ENCODE results near the gene SNF8.

The SNF8 gene

DNA sequence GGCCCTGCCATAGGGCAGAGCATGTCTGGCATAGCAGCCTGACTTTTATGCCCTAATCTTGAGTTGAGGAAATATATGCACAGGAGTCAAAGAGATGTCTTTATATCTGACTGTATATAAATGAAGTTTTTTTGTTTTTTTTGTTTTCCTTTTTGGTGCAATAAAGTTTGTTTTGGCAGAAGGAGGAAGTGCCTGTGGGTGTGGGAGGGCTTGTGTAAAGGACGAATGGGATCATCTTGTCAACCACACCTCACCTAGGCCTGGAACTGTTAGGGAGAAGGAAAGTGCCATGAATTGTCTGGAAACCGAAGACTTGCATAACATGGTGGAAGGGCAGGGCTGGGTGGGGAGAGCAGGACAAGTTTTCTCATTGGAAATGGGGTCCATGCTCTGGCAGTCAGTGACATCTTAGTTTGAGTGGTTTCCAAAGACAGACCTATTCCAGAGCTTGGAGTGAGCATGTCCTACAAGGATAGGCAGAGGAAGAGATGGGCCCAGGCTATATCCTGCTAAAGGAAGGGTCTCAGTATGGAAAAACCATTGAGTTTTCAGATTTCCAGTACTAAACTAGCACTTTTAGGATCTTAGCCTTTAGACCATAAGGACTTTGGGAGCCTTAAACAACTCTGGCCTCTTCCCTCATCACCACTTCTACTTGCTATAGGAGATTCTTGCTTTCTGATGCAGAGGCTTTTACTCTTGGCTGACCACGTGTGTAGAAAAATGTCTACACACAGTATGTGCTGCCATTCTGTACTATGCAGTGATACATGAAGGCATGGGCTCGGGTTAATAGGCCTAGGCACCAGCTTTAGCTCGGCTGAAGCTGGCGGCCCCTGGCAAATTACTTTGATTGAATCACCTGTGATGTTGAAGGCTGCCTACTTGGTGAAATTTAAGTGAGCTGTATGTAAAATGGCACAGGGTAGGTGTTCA lies 15.5 kb downstream of the SNF8 start:
- Mint-ChIP-seq H3K27ac (peak overlapping the region; percentile 94), H3K27me3 (ENCODE audit: low read depth, poor library complexity) (no peaks in the 10 kb centered on the region), H3K4me1 (peaks cover 28% of the 10 kb centered on the region), H3K36me3 (ENCODE audit: low read depth) (peaks cover 77% of the 10 kb centered on the region), H3K9me3 (no peaks in the 10 kb centered on the region), H3K4me3 (no peak overlapping the region)
- TF ChIP-seq, protein P1, sequence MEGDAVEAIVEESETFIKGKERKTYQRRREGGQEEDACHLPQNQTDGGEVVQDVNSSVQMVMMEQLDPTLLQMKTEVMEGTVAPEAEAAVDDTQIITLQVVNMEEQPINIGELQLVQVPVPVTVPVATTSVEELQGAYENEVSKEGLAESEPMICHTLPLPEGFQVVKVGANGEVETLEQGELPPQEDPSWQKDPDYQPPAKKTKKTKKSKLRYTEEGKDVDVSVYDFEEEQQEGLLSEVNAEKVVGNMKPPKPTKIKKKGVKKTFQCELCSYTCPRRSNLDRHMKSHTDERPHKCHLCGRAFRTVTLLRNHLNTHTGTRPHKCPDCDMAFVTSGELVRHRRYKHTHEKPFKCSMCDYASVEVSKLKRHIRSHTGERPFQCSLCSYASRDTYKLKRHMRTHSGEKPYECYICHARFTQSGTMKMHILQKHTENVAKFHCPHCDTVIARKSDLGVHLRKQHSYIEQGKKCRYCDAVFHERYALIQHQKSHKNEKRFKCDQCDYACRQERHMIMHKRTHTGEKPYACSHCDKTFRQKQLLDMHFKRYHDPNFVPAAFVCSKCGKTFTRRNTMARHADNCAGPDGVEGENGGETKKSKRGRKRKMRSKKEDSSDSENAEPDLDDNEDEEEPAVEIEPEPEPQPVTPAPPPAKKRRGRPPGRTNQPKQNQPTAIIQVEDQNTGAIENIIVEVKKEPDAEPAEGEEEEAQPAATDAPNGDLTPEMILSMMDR (IDR thresholded peaks at IDR 0.05): no peak
- DNase-seq: no peak

DNA sequence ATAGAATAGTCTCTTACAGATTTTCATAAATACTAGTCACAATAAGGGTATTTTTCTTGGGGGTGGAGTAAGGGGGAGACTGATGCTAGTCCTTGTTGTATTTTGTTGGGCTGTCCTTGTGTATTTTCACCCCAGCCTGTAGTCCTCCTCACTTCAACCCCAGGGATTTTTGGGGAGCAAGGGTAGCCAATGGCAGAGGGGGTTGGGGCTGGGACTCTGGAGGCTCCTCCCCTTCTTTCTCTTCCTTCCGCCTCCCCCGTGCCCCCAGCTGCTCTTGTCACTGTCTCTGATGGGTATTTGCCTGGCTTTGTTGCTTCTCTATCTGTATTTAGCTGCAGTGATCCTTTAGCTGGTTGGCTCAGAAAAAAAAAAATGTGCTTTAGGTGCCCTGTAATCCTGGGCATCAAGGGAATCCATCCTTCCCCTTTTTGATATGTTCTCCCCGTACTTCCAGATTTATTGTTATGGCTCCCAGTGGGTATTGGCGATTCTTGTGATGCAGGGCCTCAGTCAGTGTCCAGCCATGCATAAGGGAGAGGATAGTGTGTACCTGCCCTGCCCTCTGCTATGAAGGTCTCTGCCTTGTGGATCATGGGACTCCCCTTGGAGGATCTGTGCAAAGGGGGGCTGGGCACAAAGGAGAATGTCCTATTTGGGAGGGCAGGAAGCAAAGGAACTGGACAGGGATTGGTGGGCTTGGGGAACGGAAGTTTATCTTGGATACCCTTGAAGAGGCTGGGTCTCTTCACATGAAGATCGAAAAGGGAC lies 16.5 kb downstream of the SNF8 start:
- Mint-ChIP-seq H3K9me3 (no peaks in the 10 kb centered on the region), H3K36me3 (ENCODE audit: low read depth) (peaks cover 74% of the 10 kb centered on the region), H3K4me1 (peaks cover 28% of the 10 kb centered on the region), H3K27ac (peak overlapping the region; percentile 93), H3K27me3 (ENCODE audit: low read depth, poor library complexity) (no peaks in the 10 kb centered on the region), H3K4me3 (no peak overlapping the region)
- TF ChIP-seq, protein P1 (IDR thresholded peaks at IDR 0.05): no peak
- DNase-seq: no peak

- Mint-ChIP-seq H3K27me3 (ENCODE audit: low read depth, poor library complexity) (no peaks in the 10 kb centered on the region), H3K27ac (peak overlapping the region; percentile 83), H3K4me1 (peaks cover 23% of the 10 kb centered on the region), H3K36me3 (ENCODE audit: low read depth) (peaks cover 72% of the 10 kb centered on the region), H3K4me3 (no peak overlapping the region), H3K9me3 (no peaks in the 10 kb centered on the region)
- TF ChIP-seq, protein P1 (IDR thresholded peaks at IDR 0.05): no peak
- no peak for DNase-seq
Measured at GRCh38 chr17:48925991-48926342, 18.7 kb downstream of the SNF8 start.

DNA sequence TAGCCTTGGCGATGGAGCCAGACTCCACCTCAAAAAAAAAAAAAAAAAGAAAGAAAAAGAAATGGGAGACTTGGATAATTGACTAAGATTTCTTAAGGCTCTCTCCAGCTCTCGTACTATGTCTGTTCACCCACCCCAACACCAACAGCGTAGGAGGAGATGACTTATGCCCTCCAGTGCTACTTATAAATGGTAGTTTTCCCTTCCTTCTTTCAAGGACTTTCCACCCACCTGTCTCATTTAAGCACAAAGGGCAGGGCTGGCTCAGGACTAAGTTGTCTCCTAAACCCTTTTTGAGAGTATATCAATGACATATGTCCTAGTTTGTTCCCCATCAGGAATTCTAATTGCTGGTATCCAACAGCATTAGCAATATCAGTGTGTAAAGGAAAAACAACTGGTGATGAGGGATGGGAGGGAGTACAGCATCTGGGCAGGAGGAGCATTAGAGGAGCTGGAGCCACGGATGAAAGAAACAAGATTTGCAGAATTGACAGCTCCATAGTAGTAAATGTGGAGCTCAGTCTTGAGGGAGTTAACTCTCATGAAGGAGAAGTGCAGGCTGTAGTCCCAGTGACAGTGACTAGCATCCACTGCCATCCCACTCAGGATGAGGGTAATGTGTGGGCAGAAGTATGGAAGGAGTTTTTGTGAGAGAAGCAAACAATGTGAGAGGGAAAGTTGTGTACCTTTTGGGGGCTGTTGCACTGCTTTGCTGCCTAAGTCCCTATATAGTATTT lies 19.2 kb downstream of the SNF8 start:
- no peak for DNase-seq
- peak overlapping the region; percentile 79 for H3K27ac Mint-ChIP-seq
- H3K9me3 Mint-ChIP-seq: no peaks in the 10 kb centered on the region
- H3K27me3 Mint-ChIP-seq (ENCODE audit: low read depth, poor library complexity): no peaks in the 10 kb centered on the region
- TF ChIP-seq, protein P1 (IDR thresholded peaks at IDR 0.05): no peak
- H3K36me3 Mint-ChIP-seq (ENCODE audit: low read depth): peaks cover 73% of the 10 kb centered on the region
- no peak overlapping the region for H3K4me3 Mint-ChIP-seq
- H3K4me1 Mint-ChIP-seq: peaks cover 22% of the 10 kb centered on the region

DNA sequence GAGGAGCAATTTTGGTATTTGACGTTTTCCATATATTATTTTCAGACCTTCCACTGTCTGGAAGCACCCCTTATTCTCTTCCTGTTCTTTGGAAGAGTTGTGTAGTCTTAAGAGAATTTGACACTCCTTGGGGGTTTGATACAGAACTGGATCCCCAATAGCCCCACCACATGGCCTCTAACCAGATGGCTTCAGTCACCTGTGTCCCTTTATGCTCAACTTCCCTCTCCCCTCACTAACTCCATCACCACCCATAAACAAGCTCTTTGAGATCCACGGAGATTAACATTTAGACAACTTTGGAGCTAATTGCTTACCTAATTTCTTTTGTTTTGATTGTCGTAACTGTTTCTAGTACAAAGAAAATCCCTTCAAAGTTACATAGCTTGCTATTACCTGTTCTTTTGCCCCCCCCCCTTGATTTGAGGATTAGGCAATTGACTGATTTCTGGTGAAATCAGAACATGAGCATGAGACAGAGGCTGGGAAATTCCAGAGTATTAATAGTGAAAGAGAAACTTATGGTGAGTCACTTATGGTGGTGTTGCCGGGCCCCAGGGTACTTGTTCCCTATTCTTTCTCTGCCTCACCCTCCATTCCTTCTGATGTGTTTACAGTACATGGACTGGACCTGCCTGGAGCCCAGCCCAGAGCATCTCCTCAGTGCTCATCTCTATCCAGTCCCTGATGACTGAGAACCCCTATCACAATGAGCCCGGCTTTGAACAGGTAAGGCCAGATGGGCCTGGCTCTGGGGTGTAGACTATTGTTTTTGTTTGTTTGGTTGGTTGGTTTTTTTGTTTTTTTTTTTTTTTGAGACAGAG lies 29.0 kb downstream of the SNF8 start:
- no peak for DNase-seq
- Mint-ChIP-seq H3K9me3 (no peaks in the 10 kb centered on the region), H3K4me1 (peaks cover 33% of the 10 kb centered on the region), H3K36me3 (ENCODE audit: low read depth) (peaks cover 85% of the 10 kb centered on the region), H3K27ac (no peak overlapping the region), H3K27me3 (ENCODE audit: low read depth, poor library complexity) (no peaks in the 10 kb centered on the region), H3K4me3 (no peak overlapping the region)
- TF ChIP-seq, protein P1 (IDR thresholded peaks at IDR 0.05): no peak
